KG1 (cell line): Measurements from ENCODE around the gene CLDN5.

Source experiments
- DNase-seq: peaks from one replicate; lab custom pipeline; 2025; lab: John Stamatoyannopoulos, UW

The CLDN5 gene

DNA sequence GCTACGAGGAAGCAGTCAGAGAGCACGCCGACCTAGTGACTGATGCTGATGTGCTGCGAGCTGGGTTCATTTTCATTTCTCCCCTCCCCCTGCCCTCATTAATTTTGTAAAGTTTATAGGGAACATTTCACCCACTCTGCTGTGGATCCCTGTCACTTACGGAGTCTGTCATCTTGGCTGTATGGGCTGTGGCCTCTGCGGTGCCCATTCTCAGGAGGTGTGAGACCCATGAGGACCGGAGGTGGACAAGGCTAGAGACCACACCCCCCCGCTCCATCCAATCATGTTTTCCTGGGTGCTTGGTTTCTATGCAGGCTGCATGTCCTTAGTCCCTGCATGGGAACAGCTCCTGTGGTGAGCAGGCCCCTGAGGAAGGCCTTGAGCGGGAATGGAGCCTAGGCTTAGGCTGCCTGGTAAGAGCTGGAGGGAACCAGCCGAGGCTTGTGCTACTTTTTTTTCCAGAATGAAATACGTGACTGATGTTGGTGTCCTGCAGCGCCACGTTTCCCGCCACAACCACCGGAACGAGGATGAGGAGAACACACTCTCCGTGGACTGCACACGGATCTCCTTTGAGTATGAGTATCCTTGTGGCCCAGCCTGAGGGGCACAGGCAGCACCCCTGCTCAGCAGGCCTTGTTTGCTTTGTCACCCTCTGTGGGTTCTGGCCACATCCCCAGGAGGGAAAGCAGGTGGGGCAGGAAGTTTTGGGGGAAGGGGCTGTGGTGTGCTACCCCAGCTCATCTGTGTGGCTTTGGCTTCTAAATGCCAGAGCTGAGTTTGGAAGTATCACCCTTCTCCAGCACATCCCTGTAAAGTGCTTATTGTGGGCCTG, 19.1 kb downstream of the CLDN5 start:
- DNase-seq, result no peak

GRCh38 chr22:19503869-19504268, 20.3 kb downstream of the CLDN5 start:
- no peak for DNase-seq

- no peak for DNase-seq
These were observed 20.8 kb downstream of the CLDN5 start for GRCh38 chr22:19503367-19503766.

GRCh38 chr22:19501897-19502447, 22.2 kb downstream of the CLDN5 start:
- DNase-seq, result no peak

GRCh38 chr22:19499880-19500242, 24.3 kb downstream of the CLDN5 start:
- DNase-seq, result no peak

GRCh38 chr22:19499236-19499879, 24.9 kb downstream of the CLDN5 start:
- DNase-seq, result no peak

DNA sequence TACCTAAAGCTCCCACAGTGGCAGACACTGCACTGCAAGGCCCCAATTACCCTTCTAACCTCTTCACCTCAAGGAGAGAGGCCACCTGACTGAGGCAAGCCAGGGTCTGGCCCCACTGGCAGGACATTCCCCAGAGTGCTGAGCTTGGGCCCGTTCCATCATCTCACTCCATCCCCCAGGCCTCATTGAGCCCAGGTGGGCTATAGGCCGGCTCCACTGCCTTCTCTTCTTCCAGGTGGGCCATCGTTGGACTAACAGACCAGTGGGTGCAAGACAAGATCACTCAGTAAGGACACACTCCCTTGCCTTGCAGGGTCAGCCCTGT, 25.4 kb downstream of the CLDN5 start:
- DNase-seq, result no peak

DNA sequence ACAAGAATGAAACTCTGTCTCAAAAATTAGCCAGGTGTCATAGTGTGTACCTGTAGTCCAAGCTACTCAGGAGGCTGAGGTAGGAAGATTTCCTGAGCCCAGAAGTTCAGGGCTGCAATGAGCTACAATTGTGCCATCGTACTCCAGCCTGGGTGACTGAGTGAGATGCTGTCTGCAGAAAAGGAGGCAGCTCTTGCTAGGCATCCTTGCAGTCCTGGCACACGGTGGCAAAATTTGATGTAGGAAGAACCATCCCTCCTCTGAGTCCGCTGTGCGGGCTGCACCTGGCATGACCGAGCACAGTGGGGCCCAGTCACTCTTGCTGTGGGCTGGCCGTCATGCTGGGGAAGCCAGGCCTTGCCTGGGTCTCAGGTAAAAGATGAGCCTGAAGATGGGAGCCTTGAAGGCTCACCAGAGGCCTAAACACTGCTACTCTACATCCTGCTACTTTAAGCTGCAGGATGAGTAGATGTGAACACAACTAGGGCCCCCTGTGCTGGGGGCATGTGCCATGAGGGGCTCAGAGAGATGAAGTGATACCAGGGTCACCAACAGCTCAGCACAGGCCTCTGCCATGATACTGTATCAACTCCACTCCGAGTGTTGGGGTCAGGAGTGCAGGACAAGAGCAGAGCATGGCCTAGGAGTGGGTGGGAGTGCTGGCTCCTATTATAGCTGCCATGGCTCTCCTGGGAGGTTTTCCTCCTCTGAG, 25.9 kb downstream of the CLDN5 start:
- DNase-seq, result no peak

- DNase-seq, result no peak
These were observed 27.0 kb downstream of the CLDN5 start for GRCh38 chr22:19497245-19497644.

DNA sequence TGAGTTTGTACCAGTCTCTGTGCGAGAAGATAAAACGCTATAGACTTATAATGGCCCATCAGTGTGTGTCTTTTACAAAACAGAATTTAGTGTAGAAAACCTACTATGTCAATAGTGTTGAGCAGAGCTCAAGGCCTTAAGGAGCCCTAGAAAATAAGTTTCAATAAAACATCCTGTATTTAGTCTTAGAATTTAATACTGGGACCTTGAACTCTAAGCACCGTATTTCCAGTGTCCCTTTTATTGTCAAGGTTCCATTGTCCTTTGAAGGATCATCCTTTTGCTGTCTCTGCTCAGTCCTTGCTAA, 27.9 kb downstream of the CLDN5 start:
- DNase-seq, result no peak

GRCh38 chr22:19495562-19496323, 28.5 kb downstream of the CLDN5 start:
- no peak for DNase-seq

DNA sequence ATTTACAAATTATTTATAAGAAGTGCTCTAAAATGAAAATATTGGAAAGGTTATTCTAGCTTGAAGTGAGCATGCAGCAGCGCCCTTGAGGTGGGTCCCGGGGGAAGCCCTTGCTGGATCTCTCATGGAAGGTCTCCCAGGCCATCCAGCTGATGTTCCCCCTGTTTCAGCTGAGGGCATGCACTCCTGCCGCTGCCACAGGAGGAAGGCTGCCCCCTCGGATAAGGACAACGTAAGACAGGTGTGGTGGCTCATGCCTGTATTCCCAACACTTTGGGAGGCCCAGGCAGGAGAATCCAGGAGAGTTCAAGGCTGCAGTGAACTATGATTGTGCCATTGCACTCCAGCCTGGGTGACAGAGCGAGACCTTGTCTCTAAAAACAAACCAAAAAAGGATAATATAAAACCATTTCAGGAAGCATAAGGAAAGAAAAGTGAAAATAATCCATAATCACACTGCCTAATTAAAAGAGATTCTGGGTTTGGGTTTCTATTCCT, 29.5 kb downstream of the CLDN5 start:
- DNase-seq, result no peak

- no peak for DNase-seq
These were observed 30.1 kb downstream of the CLDN5 start for GRCh38 chr22:19494001-19494560.

GRCh38 chr22:19492504-19493174, 31.6 kb downstream of the CLDN5 start:
- no peak for DNase-seq

DNA sequence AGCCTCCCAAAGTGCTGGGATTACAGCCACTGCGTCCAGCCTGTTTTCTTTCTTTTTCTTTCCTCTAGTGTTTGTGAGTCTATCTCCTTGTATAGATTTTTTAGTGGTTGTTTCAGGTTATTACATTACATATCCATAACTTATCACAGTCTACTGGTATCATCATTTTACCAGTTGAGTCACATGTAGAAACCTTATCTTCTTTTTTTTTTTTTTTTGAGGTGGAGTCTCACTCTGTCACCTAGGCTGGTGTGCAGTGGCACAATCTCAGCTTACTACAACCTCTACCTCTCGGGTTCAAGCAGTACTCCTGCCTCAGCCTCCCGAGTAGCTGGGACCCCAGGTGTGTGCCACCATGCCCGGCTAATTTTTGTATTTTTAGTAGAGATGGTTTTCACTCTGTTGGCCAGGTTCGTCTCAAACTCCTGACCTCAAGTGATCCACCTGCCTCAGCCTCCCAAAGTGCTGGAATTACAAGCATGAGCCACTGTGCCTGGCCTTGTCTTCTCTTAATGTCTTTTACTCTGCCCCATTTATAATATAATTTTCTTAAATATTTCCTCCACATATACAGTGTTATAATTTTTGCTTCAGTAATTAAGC, 33.5 kb downstream of the CLDN5 start:
- DNase-seq, result no peak

GRCh38 chr22:19488884-19489843, 35.0 kb downstream of the CLDN5 start:
- no peak for DNase-seq

- no peak for DNase-seq
These were observed 35.9 kb downstream of the CLDN5 start for GRCh38 chr22:19488285-19488684.

- no peak for DNase-seq
These were observed 40.5 kb downstream of the CLDN5 start for GRCh38 chr22:19483481-19484244.

- no peak for DNase-seq
These were observed 41.9 kb downstream of the CLDN5 start for GRCh38 chr22:19482297-19482696.
